Glomerular visceral epithelial cell (primary cell): ENCODE data around the gene PEA15.

Experiments
- DNase-seq: peaks from one replicate; pipeline ENCODE4 v3.0.0-alpha.2; 2016; ENCODE audit errors: extremely low spot score

Gene PEA15, protein sequence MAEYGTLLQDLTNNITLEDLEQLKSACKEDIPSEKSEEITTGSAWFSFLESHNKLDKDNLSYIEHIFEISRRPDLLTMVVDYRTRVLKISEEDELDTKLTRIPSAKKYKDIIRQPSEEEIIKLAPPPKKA

DNA sequence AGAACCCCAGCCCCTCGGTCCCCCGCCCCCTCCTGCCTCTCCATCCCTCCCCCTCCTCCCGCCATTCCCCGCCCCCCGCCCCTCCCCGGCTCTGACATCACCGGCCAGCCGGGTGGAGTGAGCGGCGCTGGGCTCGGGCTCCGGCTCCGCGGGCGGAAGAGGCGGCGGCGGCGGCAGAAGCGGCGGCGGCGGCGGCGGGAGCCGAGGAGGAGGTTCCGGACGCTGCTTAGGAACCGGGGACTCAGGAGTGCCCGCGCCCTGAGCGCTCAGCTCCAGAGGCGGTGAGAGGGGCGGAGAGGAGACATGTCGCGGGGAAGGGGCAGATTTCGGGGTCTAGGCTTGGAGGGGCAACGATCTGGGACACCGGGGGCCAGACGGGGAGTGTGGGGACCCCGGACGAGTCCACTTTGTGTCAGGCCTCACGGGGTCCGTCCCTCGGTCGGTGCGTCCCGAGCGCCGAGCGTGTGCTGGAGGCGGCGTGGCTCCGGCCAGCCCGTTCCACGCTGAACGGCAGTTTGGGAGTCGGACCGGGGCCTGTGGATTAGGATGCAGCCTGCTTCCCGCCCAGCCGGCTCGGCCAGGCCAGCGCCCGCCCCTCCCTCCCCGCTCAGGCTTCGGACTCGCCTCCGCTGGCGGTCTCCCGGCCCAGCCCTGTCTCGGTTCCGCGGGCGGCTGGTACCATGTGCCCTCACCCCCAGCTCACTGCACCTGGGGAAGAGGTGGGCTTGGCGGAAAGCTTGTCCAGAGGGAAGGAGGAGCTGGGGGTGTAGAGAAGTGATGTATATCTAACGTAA is at the start of gene PEA15:
PEA15 (plus strand) TSS at position 143 of the 794 bp plus-strand sequence. CDS start 6,161 bp downstream, outside the sequence.
- peak; percentile 77 for DNase-seq

DNA sequence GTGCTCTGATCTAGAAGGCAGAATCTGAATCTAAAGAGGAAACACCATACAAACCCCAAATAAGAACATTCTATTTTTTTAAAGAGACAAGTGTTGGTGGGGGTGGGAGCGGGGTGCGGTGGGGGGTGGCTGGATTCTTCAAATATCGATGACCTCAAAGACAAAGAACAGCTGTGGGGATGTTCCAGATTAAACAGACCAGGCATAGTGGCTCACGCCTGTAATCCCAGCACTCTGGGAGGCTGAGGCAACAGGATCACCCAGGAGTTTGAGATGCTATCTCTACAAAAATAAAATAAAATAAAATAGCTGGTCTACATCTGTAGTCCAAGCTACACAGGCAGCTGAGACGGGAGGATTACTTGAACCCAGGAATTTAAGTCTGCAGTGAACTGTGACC is 48.8 kb upstream of the PEA15 start:
- no peak for DNase-seq

DNA sequence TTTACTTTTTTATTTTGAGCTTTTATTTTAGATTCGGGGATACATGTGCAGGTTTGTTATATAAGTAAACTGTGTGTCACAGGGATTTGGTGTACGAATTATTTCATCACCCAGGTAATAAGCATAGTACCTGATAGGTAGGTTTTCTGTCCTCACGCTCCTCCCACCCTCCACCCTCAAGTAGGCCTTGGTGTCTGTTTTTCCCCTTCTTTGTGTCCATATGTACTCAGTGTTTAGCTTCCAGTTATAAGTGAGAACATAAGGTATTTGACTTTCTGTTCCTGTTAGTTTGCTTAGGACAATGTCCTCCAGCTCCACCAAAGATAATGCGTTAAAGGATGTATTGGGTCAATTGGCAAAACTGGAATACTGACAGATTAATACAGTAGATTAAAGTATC is 48.0 kb upstream of the PEA15 start:
- no peak for DNase-seq

DNA sequence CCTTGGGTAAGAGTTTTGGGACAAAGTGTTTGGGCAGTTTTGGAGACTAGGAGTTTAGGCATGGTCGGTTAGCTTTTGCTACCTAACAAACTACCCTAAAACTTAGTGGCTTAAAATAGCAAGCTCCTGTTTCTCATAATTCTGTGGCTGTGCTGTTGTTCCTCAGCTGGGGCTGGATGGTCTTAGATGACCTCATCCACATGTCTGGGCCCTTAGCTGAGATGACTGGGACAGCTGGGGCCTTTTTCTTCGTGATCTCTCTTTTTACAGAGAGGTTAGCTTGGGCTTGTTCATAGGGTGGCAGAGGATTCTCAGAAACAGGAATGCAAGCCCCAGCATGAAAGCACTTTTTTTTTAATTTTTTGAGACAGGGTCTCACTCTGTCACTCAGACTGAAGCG is 47.2 kb upstream of the PEA15 start:
- no peak for DNase-seq

- DNase-seq: no peak
Observed at GRCh38 chr1:160158534-160158933, 46.6 kb upstream of the PEA15 start.

DNA sequence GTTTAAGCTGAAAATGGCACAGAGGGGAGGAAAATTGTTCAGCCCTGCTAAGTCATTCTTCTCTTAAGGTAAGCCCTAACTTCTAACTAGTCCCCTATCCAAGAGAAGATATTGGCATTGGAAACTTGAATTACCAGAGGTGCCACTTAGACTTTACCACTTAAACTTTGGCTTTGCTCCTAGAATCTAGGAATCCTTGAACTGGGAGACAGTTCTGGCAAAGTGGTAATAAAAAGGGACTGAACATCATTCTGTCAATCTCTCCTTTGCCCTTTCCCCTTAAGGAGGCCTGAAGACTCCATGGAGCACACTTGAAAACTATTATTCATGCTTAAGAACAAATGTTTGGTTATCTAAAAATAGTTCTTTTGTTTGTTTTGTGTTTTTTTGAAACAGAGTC is 45.3 kb upstream of the PEA15 start:
- no peak for DNase-seq

DNA sequence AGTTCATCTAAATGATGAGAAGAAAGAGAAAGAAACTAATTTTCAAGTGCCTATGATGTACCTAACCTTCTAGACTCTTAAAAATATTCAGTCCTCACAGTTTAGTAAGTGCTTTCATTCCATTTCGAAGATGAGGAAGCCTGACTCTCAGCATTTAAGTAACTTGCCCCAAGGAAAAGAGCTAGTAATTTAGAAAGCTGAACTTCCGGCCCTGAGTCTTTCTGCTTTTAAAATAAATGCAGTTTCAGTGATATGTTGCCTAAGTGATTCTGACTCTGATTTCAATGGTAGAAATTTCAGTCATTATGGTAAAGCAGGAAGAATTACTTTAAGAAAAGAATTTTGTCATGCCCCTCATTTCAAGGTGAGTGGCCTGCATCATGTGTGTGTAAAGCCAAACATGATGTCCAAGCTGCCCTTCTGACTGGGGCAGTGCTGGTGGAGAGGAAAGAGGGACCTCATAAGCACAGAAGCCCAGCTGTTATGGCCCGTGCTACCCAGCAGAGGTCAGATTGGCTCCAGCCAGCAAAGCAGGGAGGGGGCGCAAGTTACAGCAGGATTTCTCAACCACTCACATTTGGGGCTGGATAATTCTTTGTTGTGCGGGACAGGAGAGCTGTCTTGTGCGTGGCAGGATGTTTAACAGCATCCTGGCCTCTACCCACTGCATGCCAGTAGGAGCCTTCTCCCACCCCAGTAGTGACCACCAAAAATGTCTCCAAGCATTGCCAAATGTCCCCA is 43.0 kb upstream of the PEA15 start:
- peak; percentile 17 for DNase-seq

GRCh38 chr1:160162931-160163330 is 42.3 kb upstream of the PEA15 start:
- no peak for DNase-seq

DNA sequence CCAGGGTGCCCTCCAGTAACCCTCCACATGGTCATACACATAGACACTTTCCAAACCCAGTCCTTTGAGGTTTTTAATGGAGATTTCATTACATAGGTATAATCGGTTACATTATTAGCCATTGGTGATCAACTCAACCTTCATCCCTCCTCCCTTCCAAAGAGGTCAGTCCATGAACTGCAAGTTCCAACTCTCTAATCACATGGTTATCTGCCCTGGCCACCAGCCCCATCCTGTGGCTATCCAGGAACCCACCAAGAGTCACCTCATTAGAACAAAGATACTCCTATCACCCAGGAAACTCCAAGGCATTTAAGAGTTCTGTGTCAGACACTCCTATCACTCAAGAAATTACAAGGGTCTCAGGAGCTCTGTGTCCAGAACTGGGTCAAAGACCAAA is 41.6 kb upstream of the PEA15 start:
- DNase-seq: no peak

GRCh38 chr1:160164121-160164520 is 41.1 kb upstream of the PEA15 start:
- DNase-seq: no peak

DNA sequence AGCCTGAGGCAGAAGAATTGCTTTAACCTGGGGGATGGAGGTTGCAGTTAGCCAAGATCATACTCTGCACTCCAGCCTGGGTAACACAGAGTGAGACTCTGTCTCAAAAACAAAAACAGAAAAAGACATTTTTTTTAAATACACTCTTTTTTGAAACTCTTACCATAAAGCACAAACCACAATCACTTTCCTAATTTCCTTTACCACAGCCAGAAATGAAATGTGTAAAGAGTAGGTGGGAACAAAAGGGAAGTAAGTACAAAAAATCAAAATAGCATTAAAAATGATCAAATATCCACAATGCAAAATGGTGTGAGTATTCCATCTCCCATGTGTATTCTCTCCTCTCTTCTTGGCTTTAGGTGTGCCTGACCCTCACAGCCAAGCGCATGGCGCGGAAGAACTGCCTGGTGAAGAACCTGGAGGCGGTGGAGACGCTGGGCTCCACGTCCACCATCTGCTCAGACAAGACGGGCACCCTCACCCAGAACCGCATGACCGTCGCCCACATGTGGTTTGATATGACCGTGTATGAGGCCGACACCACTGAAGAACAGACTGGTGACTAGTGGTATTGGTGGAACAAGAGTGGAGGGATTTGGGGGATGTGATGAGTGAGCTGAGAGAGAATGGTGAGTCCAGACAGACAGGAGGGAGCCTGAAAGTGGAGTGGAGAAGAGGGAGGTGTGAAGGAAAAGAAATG is 38.9 kb upstream of the PEA15 start:
- DNase-seq: no peak

DNA sequence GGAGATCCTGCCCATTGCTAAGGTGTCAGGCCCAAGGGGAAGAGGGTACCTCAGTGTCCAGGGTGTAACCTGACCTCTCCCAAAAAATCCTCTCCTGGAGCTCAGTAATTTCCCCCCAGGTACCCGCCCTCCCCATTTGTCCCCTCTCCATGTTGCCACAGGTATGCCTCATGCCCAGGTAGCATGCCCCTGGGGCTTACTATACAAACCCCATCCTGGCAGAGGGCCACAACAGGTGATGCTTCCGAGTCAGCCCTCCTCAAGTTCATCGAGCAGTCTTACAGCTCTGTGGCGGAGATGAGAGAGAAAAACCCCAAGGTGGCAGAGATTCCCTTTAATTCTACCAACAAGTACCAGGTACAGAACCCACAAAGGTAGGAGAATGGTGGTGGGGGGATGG is 38.1 kb upstream of the PEA15 start:
- DNase-seq: no peak

GRCh38 chr1:160167580-160167979 is 37.6 kb upstream of the PEA15 start:
- no peak for DNase-seq

GRCh38 chr1:160168016-160168415 is 37.2 kb upstream of the PEA15 start:
- DNase-seq: no peak

DNA sequence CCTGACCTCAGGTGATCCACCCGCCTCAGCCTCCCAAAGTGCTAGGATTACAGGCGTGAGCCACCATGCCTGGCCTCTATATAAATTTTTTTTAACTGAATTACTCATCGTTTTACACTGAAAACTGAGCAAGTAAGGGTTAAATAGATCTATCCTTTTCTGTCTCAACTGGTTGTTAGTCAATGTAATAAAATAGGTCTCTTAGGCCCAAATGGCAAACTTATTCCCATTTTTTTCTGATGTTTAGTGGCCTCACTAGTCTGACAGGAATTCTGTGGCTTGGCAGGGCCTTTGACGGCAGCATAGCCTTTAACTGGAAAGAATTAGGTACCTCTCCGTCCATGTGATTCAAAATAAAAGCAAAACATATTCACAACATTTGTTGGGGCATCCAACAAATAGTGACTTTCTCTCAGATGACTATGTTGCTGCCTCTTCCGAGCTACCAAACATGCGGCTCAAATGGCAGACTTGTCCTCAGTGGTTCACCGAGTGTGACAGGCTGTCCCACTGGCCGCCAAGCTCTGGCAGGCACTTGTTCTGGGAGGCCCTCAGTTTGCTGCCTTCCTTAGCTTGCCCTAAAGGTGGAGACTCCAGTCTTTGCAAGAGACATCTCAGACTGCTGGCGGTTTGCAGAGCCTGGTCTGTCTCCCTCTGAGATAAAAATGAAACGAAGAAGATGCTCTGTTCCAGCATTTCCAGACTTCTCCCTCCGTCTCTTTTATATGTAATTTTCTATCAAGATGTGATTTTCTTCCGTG is 36.4 kb upstream of the PEA15 start:
- no peak for DNase-seq

DNA sequence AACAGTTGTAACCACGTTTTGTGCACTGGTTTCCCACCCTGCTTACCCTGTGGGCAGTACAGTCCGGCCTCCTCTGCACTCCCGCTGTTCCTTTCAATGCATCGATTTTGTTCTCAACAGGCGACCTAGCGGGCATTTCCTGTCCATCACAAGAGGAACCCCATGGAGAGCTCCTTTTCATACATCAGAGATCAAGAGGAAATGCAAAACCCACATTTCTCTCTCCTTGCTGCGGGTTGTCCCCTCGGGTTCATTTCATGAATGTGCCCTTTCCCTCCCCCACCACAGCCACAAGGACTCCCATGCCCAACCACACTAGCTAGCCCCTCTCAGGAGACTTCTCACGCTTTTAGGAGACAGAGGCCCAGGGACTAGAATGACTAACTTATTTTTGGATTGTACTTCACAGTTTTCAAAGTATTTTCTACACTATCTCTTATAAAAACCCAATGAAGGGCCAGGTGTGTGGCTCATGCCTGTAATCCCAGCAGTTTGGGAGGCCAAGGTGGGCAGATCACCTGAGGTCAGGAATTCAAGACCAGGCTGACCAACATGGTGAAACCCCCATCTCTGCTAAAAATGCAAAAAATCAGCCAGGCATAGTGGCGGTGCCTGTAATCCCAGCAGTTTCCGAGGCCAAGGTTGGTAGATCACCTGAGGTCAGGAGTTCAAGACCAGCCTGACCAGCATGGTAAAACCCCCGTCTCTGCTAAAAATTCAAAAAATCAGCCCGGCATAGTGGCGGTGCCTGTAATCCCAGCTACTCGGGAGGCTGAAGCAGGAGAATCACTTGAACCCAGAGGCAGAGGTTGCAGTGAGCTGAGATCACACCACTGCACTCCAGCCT is 35.4 kb upstream of the PEA15 start:
- DNase-seq: no peak

DNA sequence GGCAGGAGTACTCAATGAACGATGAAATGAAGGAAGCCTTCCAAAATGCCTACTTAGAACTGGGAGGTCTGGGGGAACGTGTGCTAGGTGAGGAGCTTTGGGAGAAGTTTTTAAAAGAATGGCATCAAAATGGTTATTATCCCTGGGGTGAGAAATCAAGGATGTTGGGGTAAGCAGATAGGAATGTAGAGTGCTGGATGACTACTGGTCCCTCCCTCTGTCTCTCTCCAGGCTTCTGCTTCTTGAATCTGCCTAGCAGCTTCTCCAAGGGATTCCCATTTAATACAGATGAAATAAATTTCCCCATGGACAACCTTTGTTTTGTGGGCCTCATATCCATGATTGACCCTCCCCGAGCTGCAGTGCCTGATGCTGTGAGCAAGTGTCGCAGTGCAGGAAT is 33.8 kb upstream of the PEA15 start:
- no peak for DNase-seq

DNA sequence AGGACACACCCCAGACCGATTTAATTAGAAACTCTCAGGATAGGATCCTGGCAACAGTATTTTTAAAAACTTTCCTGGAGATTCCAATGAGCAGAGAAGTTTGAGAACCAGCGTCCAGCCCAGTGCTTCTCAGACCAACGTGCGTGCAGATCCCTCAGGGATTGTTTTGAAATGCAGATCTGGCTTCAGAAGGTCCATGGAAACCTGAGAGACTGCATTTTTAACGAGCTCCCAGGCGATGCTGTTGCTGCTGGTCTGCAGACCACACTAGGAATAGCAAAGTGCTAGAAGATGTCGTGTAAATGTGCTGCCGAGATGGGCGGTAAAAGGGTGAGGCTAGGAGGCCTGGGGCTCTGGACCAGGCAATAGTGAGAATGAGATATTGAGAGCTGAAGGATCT is 33.2 kb upstream of the PEA15 start:
- DNase-seq: no peak

- no peak for DNase-seq
Observed at GRCh38 chr1:160177231-160177630, 28.0 kb upstream of the PEA15 start.

GRCh38 chr1:160177667-160178066 is 27.5 kb upstream of the PEA15 start:
- DNase-seq: no peak

GRCh38 chr1:160178731-160179130 is 26.5 kb upstream of the PEA15 start:
- no peak for DNase-seq
